ENCODE data around the gene RBM33.

The RBM33 gene

GRCh38 chr7:155729847-155730246 lies 85.4 kb downstream of the RBM33 start:
- Histone ChIP-seq H4K8ac (ENCODE audit: low read depth, low read length) (no peak overlapping the region), H2BK15ac (ENCODE audit: low read length) (no peak overlapping the region), H2BK12ac (ENCODE audit: low read length) (no peak overlapping the region), H3K9ac (ENCODE audit: low read depth, low read length, poor library complexity) (no peak overlapping the region), H3K27ac (replicated peaks; ENCODE audit: low read length) (no peak overlapping the region), H2AFZ (ENCODE audit: low read length) (no peak overlapping the region), H2AK5ac (ENCODE audit: low read depth, low read length) (no peak overlapping the region), H3K4me2 (ENCODE audit: insufficient read depth, low read length, poor library complexity, severe bottlenecking) (no peak overlapping the region), H3K4me1 (ENCODE audit: control insufficient read depth in 2 of 2, insufficient read depth in 1 of 2, low read depth in 1 of 2, low read length in 2 of 2) (no peaks in the 10 kb centered on the region), H3K36me3 (replicated peaks in 1 of 2; ENCODE audit: control insufficient read depth in 2 of 2, insufficient read depth in 2 of 2, low read length in 2 of 2) (peaks cover 3 to 77% of the 10 kb centered on the region in 2 donors), H2BK120ac (ENCODE audit: low read depth, low read length) (no peak overlapping the region), H3K4me3 (ENCODE audit: low read length in 2 of 2) (no peak overlapping the region), H4K91ac (ENCODE audit: low read depth, low read length, poor library complexity) (no peak overlapping the region), H3K23ac (ENCODE audit: low read depth, low read length, poor library complexity) (no peak overlapping the region), H3K14ac (ENCODE audit: low read length) (no peak overlapping the region), H3K27me3 (ENCODE audit: control insufficient read depth in 3 of 3, insufficient read depth in 3 of 3, low read depth in 1 of 3, low read length in 3 of 3) (no peaks in the 10 kb centered on the region), H3K4ac (ENCODE audit: low read length) (no peak overlapping the region), H3K18ac (ENCODE audit: low read length) (no peak overlapping the region), H2BK5ac (ENCODE audit: low read length) (no peak overlapping the region), H3K79me1 (ENCODE audit: low read depth, low read length) (peaks cover 5% of the 10 kb centered on the region), H3K9me3 (replicated peaks in 1 of 2; ENCODE audit: control insufficient read depth in 2 of 2, insufficient read depth in 1 of 2, low read depth in 1 of 2, low read length in 2 of 2) (no peaks in the 10 kb centered on the region)
- WGBS, 2 donors (ENCODE audit: extremely low coverage in 2 of 2, insufficient read length in 2 of 2, insufficient replicate concordance in 1 of 2): no CpG with 5 or more reads among the region's 6 CpGs
- DNase-seq (ENCODE audit: low spot score): no peak

- Histone ChIP-seq H3K4me1 (ENCODE audit: control insufficient read depth in 2 of 2, insufficient read depth in 1 of 2, low read depth in 1 of 2, low read length in 2 of 2) (no peaks in the 10 kb centered on the region), H3K9ac (ENCODE audit: low read depth, low read length, poor library complexity) (no peak overlapping the region), H3K4ac (ENCODE audit: low read length) (no peak overlapping the region), H2AK5ac (ENCODE audit: low read depth, low read length) (no peak overlapping the region), H3K14ac (ENCODE audit: low read length) (no peak overlapping the region), H3K18ac (ENCODE audit: low read length) (no peak overlapping the region), H2BK15ac (ENCODE audit: low read length) (no peak overlapping the region), H3K23ac (ENCODE audit: low read depth, low read length, poor library complexity) (no peak overlapping the region), H3K9me3 (replicated peaks in 1 of 2; ENCODE audit: control insufficient read depth in 2 of 2, insufficient read depth in 1 of 2, low read depth in 1 of 2, low read length in 2 of 2) (no peaks in the 10 kb centered on the region), H3K4me3 (ENCODE audit: low read length in 2 of 2) (no peak overlapping the region), H3K36me3 (replicated peaks in 1 of 2; ENCODE audit: control insufficient read depth in 2 of 2, insufficient read depth in 2 of 2, low read length in 2 of 2) (peaks cover 3 to 84% of the 10 kb centered on the region in 2 donors), H4K8ac (ENCODE audit: low read depth, low read length) (no peak overlapping the region), H3K27ac (replicated peaks; ENCODE audit: low read length) (no peak overlapping the region), H4K91ac (ENCODE audit: low read depth, low read length, poor library complexity) (no peak overlapping the region), H2AFZ (ENCODE audit: low read length) (no peak overlapping the region), H3K4me2 (ENCODE audit: insufficient read depth, low read length, poor library complexity, severe bottlenecking) (no peak overlapping the region), H2BK120ac (ENCODE audit: low read depth, low read length) (no peak overlapping the region), H3K79me1 (ENCODE audit: low read depth, low read length) (peaks cover 5% of the 10 kb centered on the region), H3K27me3 (ENCODE audit: control insufficient read depth in 3 of 3, insufficient read depth in 3 of 3, low read depth in 1 of 3, low read length in 3 of 3) (no peaks in the 10 kb centered on the region), H2BK5ac (ENCODE audit: low read length) (no peak overlapping the region), H2BK12ac (ENCODE audit: low read length) (no peak overlapping the region)
- no CpG with 5 or more reads among the region's 3 CpGs for WGBS, 2 donors (ENCODE audit: extremely low coverage in 2 of 2, insufficient read length in 2 of 2, insufficient replicate concordance in 1 of 2)
- no peak for DNase-seq (ENCODE audit: low spot score)
Observed at GRCh38 chr7:155731380-155731779, 86.9 kb downstream of the RBM33 start.

- no CpG with 5 or more reads among the region's 1 CpG for WGBS, 2 donors (ENCODE audit: extremely low coverage in 2 of 2, insufficient read length in 2 of 2, insufficient replicate concordance in 1 of 2)
- Histone ChIP-seq H3K4ac (ENCODE audit: low read length) (no peak overlapping the region), H3K4me3 (ENCODE audit: low read length in 2 of 2) (no peak overlapping the region), H3K27ac (replicated peaks; ENCODE audit: low read length) (no peak overlapping the region), H3K4me2 (ENCODE audit: insufficient read depth, low read length, poor library complexity, severe bottlenecking) (no peak overlapping the region), H3K36me3 (replicated peaks in 1 of 2; ENCODE audit: control insufficient read depth in 2 of 2, insufficient read depth in 2 of 2, low read length in 2 of 2) (peaks cover 3 to 84% of the 10 kb centered on the region in 2 donors), H4K8ac (ENCODE audit: low read depth, low read length) (no peak overlapping the region), H2BK5ac (ENCODE audit: low read length) (no peak overlapping the region), H3K9ac (ENCODE audit: low read depth, low read length, poor library complexity) (no peak overlapping the region), H2BK120ac (ENCODE audit: low read depth, low read length) (no peak overlapping the region), H2AK5ac (ENCODE audit: low read depth, low read length) (no peak overlapping the region), H3K79me1 (ENCODE audit: low read depth, low read length) (peaks cover 5% of the 10 kb centered on the region), H3K27me3 (ENCODE audit: control insufficient read depth in 3 of 3, insufficient read depth in 3 of 3, low read depth in 1 of 3, low read length in 3 of 3) (no peaks in the 10 kb centered on the region), H3K14ac (ENCODE audit: low read length) (no peak overlapping the region), H2AFZ (ENCODE audit: low read length) (no peak overlapping the region), H3K18ac (ENCODE audit: low read length) (no peak overlapping the region), H3K4me1 (ENCODE audit: control insufficient read depth in 2 of 2, insufficient read depth in 1 of 2, low read depth in 1 of 2, low read length in 2 of 2) (no peaks in the 10 kb centered on the region), H3K23ac (ENCODE audit: low read depth, low read length, poor library complexity) (no peak overlapping the region), H3K9me3 (replicated peaks in 1 of 2; ENCODE audit: control insufficient read depth in 2 of 2, insufficient read depth in 1 of 2, low read depth in 1 of 2, low read length in 2 of 2) (no peaks in the 10 kb centered on the region), H2BK12ac (ENCODE audit: low read length) (no peak overlapping the region), H2BK15ac (ENCODE audit: low read length) (no peak overlapping the region), H4K91ac (ENCODE audit: low read depth, low read length, poor library complexity) (no peak overlapping the region)
- no peak for DNase-seq (ENCODE audit: low spot score)
Observed at GRCh38 chr7:155731871-155732270, 87.4 kb downstream of the RBM33 start.

GRCh38 chr7:155732286-155732685 lies 87.8 kb downstream of the RBM33 start:
- Histone ChIP-seq H3K9me3 (replicated peaks in 1 of 2; ENCODE audit: control insufficient read depth in 2 of 2, insufficient read depth in 1 of 2, low read depth in 1 of 2, low read length in 2 of 2) (no peaks in the 10 kb centered on the region), H2AK5ac (ENCODE audit: low read depth, low read length) (no peak overlapping the region), H3K9ac (ENCODE audit: low read depth, low read length, poor library complexity) (no peak overlapping the region), H2BK15ac (ENCODE audit: low read length) (no peak overlapping the region), H2BK5ac (ENCODE audit: low read length) (no peak overlapping the region), H3K4me2 (ENCODE audit: insufficient read depth, low read length, poor library complexity, severe bottlenecking) (no peak overlapping the region), H3K27me3 (ENCODE audit: control insufficient read depth in 3 of 3, insufficient read depth in 3 of 3, low read depth in 1 of 3, low read length in 3 of 3) (no peaks in the 10 kb centered on the region), H3K27ac (replicated peaks; ENCODE audit: low read length) (no peak overlapping the region), H3K4me1 (ENCODE audit: control insufficient read depth in 2 of 2, insufficient read depth in 1 of 2, low read depth in 1 of 2, low read length in 2 of 2) (no peaks in the 10 kb centered on the region), H2BK120ac (ENCODE audit: low read depth, low read length) (no peak overlapping the region), H2BK12ac (ENCODE audit: low read length) (no peak overlapping the region), H3K4me3 (ENCODE audit: low read length in 2 of 2) (no peak overlapping the region), H3K18ac (ENCODE audit: low read length) (no peak overlapping the region), H3K4ac (ENCODE audit: low read length) (no peak overlapping the region), H3K36me3 (replicated peaks in 1 of 2; ENCODE audit: control insufficient read depth in 2 of 2, insufficient read depth in 2 of 2, low read length in 2 of 2) (peaks cover 5 to 84% of the 10 kb centered on the region in 2 donors), H4K91ac (ENCODE audit: low read depth, low read length, poor library complexity) (no peak overlapping the region), H2AFZ (ENCODE audit: low read length) (no peak overlapping the region), H4K8ac (ENCODE audit: low read depth, low read length) (no peak overlapping the region), H3K14ac (ENCODE audit: low read length) (no peak overlapping the region), H3K23ac (ENCODE audit: low read depth, low read length, poor library complexity) (no peak overlapping the region), H3K79me1 (ENCODE audit: low read depth, low read length) (peaks cover 7% of the 10 kb centered on the region)
- DNase-seq (ENCODE audit: low spot score): no peak
- WGBS, 2 donors (ENCODE audit: extremely low coverage in 2 of 2, insufficient read length in 2 of 2, insufficient replicate concordance in 1 of 2): no CpG with 5 or more reads among the region's 6 CpGs
